Panc1 (cell line): ENCODE data around the gene ZRANB1. TPM values are rescaled to one million over a fixed set of nuclear protein-coding genes. Genes with fewer than 3 reads are reported as not detected.

ENCODE experiments used
- ATAC-seq: fragments of 200-7000 bp; cut with Tn5 transposase; 2 replicates; pipeline ENCODE4 v1.9.1; 2020; ENCODE audit warnings: mild to moderate bottlenecking, moderate library complexity
- BruUV-seq: library from RNA; stranded (reverse); fragments of 400-500 nt; replicated peaks from 2 replicates; lab custom pipeline; 2021; lab: Mats Ljungman, UMichigan
- CTCF ChIA-PET: fragments of 300-600 bp; sonication (Branson Sonifier 250); formaldehyde crosslinking; loops from one replicate; lab custom pipeline; 2022; ENCODE audit warnings: antibody characterized with exemption; lab: Charles Lee
- POLR2A ChIA-PET: fragments of 300-600 bp; sonication (Branson Sonifier 250); formaldehyde crosslinking; loops from one replicate; lab custom pipeline; 2022; ENCODE audit warnings: antibody characterized with exemption; lab: Charles Lee
- DNase-seq: peaks from one replicate; pipeline ENCODE4 v3.0.0-alpha.2; 2010; ENCODE audit warnings: low read depth, low spot score
- H3K27ac ChIP-seq: 2 replicates; pipeline ENCODE4 v1.5.1; 2011; ENCODE audit warnings: mild to moderate bottlenecking, low read length, inconsistent platforms
- H3K27me3 ChIP-seq: fragments of 200-500 bp; sonication (Bioruptor generic); 2 replicates; pipeline ENCODE4 v1.6.0; 2014; ENCODE audit warnings: low read length, inconsistent platforms; ENCODE audit not compliant: control insufficient read depth, insufficient read depth
- H3K36me3 ChIP-seq: fragments of 200-500 bp; sonication (Bioruptor generic); 2 replicates; pipeline ENCODE4 v1.5.1; 2014; ENCODE audit warnings: inconsistent platforms, mild to moderate bottlenecking, low read length, moderate library complexity; ENCODE audit not compliant: control insufficient read depth, insufficient read depth
- H3K4me1 ChIP-seq: 2 replicates; pipeline ENCODE4 v1.5.1; 2011; ENCODE audit warnings: inconsistent platforms, mild to moderate bottlenecking, low read length, moderate library complexity; ENCODE audit not compliant: control insufficient read depth, insufficient read depth
- H3K4me3 ChIP-seq, 2 experiments: 2 replicates each; pipeline ENCODE4 v1.5.1; 2011 to 2012; ENCODE audit warnings: low read depth in 2 of 2, low read length in 2 of 2, mild to moderate bottlenecking in 2 of 2, inconsistent platforms in 1 of 2, moderate library complexity in 1 of 2
- H3K9me3 ChIP-seq: fragments of 200-500 bp; sonication (Bioruptor generic); 2 replicates; pipeline ENCODE4 v1.5.1; 2014; ENCODE audit warnings: low read depth, mild to moderate bottlenecking, inconsistent platforms, low read length, moderate library complexity; ENCODE audit not compliant: control insufficient read depth, insufficient read depth
- POLR2AphosphoS5 ChIP-seq: IDR thresholded peaks from 2 replicates; pipeline ENCODE4 v1.6.1; 2012; ENCODE audit warnings: mild to moderate bottlenecking, low read depth, low read length, moderate library complexity
- SIN3A ChIP-seq: IDR thresholded peaks from 2 replicates; pipeline ENCODE4 v1.6.1; 2012; ENCODE audit warnings: low read depth, mild to moderate bottlenecking, low read length, moderate library complexity, borderline replicate concordance; ENCODE audit not compliant: insufficient read depth
- TCF7L2 ChIP-seq: IDR thresholded peaks from 2 replicates; pipeline ENCODE4 v1.6.1; 2011; ENCODE audit warnings: mild to moderate bottlenecking, low read depth, low read length, inconsistent platforms
- in situ Hi-C: cut with HindIII; loops from 2 replicates; pipeline ENCODE4 v1.10.0; 2016; ENCODE audit warnings: low sequenced_read_pairs, low pct_unique_long_range_greater_than_20kb
- intact Hi-C: fragments of 100-400 bp; cut with micrococcal nuclease; formaldehyde crosslinking; loops from one replicate; pipeline ENCODE4 v1.10.0; 2022; ENCODE audit not compliant: unreplicated experiment
- total RNA-seq: library from RNA; stranded (reverse); gene quantifications from one replicate; pipeline ENCODE4 v1.2.1, GENCODE V29; 2021; ENCODE audit not compliant: unreplicated experiment
- TF ChIP-seq, protein P1 (sequence below), 2 experiments: IDR thresholded peaks; 2 replicates each; pipeline ENCODE4 v1.6.1; 2011 to 2012; ENCODE audit warnings: low read depth in 2 of 2, control low read depth in 1 of 2, low read length in 1 of 2, mild to moderate bottlenecking in 1 of 2, moderate library complexity in 1 of 2; ENCODE audit not compliant: insufficient read depth in 1 of 2
- TF ChIP-seq, protein P2 (sequence below): fragments of 450-650 bp; IDR thresholded peaks from 2 replicates; pipeline ENCODE4 v1.5.1; 2017; ENCODE audit warnings: mild to moderate bottlenecking

Gene ZRANB1
- total RNA-seq, 1 experiment from 2014 or later: 23.2 TPM

DNA sequence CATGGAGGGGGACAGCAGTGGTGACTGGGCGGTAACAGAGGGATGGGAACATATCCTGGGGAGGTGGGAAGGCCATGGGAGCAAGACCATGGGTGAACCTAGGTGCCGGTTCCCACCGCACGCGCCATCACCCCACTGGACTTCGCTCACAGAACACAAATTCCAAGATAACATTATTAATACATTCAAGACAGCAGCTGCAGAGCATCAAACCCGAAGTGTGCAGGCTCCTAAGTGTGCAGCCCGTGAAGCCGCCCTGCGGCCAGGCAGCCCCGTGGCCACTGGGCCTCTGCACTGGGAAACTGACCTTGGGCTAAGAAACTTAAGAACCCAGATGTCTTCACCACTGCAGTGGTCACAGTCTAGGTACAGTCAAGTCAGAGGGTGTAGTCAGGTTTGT is 42.8 kb upstream of the ZRANB1 start:
- Histone ChIP-seq H3K27ac (no peak overlapping the region), H3K9me3 (no peaks in the 10 kb centered on the region), H3K4me1 (no peaks in the 10 kb centered on the region; the same call in 1 of the 2 replicates), H3K27me3 (peaks cover 21% of the 10 kb centered on the region), H3K4me3 (no peak overlapping the region), H3K36me3 (no peaks in the 10 kb centered on the region)
- ChIA-PET POLR2A (no interaction called here), CTCF (no interaction called here)
- DNase-seq: no peak
- BruUV-seq: no TSS peak
- in situ Hi-C loops (no loop called here), intact Hi-C loops (no loop called here)
- TF ChIP-seq TCF7L2 (no peak), SIN3A (no peak), POLR2AphosphoS5 (no peak)
- TF ChIP-seq, protein P1, sequence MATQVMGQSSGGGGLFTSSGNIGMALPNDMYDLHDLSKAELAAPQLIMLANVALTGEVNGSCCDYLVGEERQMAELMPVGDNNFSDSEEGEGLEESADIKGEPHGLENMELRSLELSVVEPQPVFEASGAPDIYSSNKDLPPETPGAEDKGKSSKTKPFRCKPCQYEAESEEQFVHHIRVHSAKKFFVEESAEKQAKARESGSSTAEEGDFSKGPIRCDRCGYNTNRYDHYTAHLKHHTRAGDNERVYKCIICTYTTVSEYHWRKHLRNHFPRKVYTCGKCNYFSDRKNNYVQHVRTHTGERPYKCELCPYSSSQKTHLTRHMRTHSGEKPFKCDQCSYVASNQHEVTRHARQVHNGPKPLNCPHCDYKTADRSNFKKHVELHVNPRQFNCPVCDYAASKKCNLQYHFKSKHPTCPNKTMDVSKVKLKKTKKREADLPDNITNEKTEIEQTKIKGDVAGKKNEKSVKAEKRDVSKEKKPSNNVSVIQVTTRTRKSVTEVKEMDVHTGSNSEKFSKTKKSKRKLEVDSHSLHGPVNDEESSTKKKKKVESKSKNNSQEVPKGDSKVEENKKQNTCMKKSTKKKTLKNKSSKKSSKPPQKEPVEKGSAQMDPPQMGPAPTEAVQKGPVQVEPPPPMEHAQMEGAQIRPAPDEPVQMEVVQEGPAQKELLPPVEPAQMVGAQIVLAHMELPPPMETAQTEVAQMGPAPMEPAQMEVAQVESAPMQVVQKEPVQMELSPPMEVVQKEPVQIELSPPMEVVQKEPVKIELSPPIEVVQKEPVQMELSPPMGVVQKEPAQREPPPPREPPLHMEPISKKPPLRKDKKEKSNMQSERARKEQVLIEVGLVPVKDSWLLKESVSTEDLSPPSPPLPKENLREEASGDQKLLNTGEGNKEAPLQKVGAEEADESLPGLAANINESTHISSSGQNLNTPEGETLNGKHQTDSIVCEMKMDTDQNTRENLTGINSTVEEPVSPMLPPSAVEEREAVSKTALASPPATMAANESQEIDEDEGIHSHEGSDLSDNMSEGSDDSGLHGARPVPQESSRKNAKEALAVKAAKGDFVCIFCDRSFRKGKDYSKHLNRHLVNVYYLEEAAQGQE (IDR thresholded peaks at IDR 0.05; ENCODE audit: insufficient read depth in 1 of 2, low read depth in 2 of 2, low read length in 1 of 2): no peak
- TF ChIP-seq, protein P2, sequence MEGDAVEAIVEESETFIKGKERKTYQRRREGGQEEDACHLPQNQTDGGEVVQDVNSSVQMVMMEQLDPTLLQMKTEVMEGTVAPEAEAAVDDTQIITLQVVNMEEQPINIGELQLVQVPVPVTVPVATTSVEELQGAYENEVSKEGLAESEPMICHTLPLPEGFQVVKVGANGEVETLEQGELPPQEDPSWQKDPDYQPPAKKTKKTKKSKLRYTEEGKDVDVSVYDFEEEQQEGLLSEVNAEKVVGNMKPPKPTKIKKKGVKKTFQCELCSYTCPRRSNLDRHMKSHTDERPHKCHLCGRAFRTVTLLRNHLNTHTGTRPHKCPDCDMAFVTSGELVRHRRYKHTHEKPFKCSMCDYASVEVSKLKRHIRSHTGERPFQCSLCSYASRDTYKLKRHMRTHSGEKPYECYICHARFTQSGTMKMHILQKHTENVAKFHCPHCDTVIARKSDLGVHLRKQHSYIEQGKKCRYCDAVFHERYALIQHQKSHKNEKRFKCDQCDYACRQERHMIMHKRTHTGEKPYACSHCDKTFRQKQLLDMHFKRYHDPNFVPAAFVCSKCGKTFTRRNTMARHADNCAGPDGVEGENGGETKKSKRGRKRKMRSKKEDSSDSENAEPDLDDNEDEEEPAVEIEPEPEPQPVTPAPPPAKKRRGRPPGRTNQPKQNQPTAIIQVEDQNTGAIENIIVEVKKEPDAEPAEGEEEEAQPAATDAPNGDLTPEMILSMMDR: no peak
- no peak for ATAC-seq

DNA sequence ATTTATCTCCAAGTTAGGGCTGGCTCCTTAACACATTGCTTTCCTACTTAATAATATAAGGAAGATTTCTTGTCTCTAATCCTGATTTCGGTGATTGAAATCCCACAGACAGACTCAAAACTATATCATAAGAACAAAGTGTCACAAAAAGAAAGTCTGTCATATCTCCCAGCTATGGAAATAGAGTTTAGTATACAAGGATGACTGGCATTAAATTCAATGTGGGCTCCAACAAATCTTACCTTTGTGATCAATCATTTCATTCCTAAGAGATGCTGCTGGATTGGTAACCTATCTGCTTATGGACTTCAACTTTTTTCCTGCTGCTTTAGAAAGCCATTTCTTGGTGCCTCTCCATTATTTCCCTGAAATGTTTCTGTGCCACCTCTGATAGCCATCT is 39.5 kb upstream of the ZRANB1 start:
- ATAC-seq: no peak
- H3K27me3 ChIP-seq: peaks cover 14% of the 10 kb centered on the region
- in situ Hi-C loops: no loop called here
- no TSS peak for BruUV-seq
- ChIA-PET CTCF (no interaction called here), POLR2A (no interaction called here)
- H3K27ac ChIP-seq: no peak overlapping the region
- no peak for DNase-seq
- H3K4me1 ChIP-seq: no peaks in the 10 kb centered on the region
- H3K4me3 ChIP-seq: no peak overlapping the region
- TF ChIP-seq, protein P1 (IDR thresholded peaks at IDR 0.05; ENCODE audit: insufficient read depth in 1 of 2, low read depth in 2 of 2, low read length in 1 of 2): no peak
- TF ChIP-seq POLR2AphosphoS5 (no peak), TCF7L2 (no peak), SIN3A (no peak)
- TF ChIP-seq, protein P2: no peak
- no peaks in the 10 kb centered on the region for H3K36me3 ChIP-seq
- intact Hi-C loops: no loop called here
- H3K9me3 ChIP-seq: no peaks in the 10 kb centered on the region
